Ectodermal cell (in vitro differentiated cells): ENCODE results near the gene HTRA3.

Source experiments
- H3K27ac ChIP-seq: 2 replicates; pipeline ENCODE4 v1.7.0; 2013; ENCODE audit warnings: mild to moderate bottlenecking, low read depth, low read length; ENCODE audit not compliant: insufficient read depth, poor library complexity, severe bottlenecking
- H3K27me3 ChIP-seq: 2 replicates; pipeline ENCODE4 v1.7.0; 2013; ENCODE audit warnings: mild to moderate bottlenecking, low read length; ENCODE audit not compliant: insufficient read depth, control insufficient read depth, poor library complexity, severe bottlenecking
- H3K36me3 ChIP-seq: one replicate; pipeline ENCODE4 v1.7.0; 2013; ENCODE audit warnings: low read length; ENCODE audit not compliant: control insufficient read depth, insufficient read depth
- H3K4me1 ChIP-seq: one replicate; pipeline ENCODE4 v1.7.0; 2013; ENCODE audit warnings: low read length; ENCODE audit not compliant: control insufficient read depth, insufficient read depth
- H3K4me3 ChIP-seq: 2 replicates; pipeline ENCODE4 v1.7.0; 2013; ENCODE audit warnings: low read depth, low read length, control low read depth; ENCODE audit not compliant: insufficient read depth
- H3K9me3 ChIP-seq: 2 replicates; pipeline ENCODE4 v1.7.0; 2013; ENCODE audit warnings: mild to moderate bottlenecking, low read length, moderate library complexity; ENCODE audit not compliant: control insufficient read depth
- WGBS, 2 experiments: methylation state at CpG; one replicate each; pipeline ENCODE4 v1.1.7; 2013; ENCODE audit warnings: missing lambda C conversion rate in 2 of 2; 5-methylcytosine and 5-hydroxymethylcytosine counted together

The HTRA3 gene

DNA sequence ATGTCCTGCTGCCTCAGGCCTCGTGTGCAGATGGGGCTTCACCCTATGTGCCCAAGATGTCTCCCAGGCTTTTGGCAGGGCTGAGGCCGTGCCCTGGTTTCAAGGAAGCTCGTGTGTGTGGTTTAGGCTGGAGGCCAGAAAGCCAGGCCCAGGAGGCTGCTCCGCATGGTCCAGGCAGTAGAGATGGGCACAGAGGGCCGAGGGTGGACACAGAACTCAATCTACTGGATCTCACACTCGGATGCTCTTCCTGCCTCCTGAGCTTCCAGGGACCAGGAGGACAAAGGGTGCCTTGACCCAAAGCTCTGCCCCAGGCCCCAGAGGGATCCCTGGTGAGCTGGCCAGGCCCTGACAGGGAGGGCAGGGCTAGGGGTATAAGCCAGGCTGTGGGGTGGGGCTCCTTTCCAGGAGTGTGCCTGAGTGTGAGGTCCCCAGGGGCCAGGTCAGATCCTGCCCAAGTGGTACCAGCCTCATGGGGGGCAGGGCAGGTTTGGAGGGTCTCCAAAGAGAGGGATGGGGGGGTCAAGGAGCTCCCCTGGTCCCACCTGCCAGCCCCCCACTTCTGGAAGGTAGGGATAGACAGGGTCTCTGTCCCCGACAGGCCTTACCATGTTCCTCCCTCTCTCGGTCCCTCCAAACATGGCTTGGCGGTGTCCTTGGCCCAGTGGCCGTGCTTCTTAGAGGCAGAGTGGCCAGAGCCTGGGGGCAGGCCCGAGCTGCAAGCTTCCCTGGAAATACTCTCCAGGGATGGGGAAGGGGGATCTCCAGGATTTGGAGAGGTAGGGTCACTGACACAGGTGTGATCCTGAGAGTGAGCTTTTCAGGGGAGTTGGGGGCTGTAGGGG is 23.8 kb downstream of the HTRA3 start:
- no peak overlapping the region for H3K27ac ChIP-seq
- H3K4me1 ChIP-seq = no peaks in the 10 kb centered on the region
- H3K4me3 ChIP-seq = no peak overlapping the region
- no peaks in the 10 kb centered on the region for H3K36me3 ChIP-seq
- H3K9me3 ChIP-seq = no peaks in the 10 kb centered on the region
- 90 to 92% methylated on average over 11 of the region's 11 CpGs for WGBS, 2 experiments
- no peaks in the 10 kb centered on the region for H3K27me3 ChIP-seq

DNA sequence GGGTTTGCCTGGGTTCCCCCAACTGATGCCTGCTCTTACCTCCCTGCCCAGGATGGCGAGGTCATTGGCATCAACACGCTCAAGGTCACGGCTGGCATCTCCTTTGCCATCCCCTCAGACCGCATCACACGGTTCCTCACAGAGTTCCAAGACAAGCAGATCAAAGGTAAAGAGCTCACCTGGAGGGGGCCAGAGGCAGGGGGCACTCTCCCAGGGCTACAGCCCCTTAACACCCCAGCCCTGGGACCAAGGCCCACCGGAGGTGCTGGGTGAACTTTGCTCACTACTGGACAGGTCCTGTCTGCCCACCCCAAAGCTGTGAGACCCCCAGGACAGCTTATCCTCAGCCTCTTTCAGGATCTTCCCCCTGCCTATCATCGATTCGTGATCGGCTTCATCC is 24.5 kb downstream of the HTRA3 start:
- Histone ChIP-seq H3K27me3 (no peaks in the 10 kb centered on the region), H3K27ac (no peak overlapping the region), H3K4me1 (no peaks in the 10 kb centered on the region), H3K9me3 (no peaks in the 10 kb centered on the region), H3K4me3 (no peak overlapping the region), H3K36me3 (no peaks in the 10 kb centered on the region)
- 92 to 94% methylated on average over 9 of the region's 9 CpGs for WGBS, 2 experiments

DNA sequence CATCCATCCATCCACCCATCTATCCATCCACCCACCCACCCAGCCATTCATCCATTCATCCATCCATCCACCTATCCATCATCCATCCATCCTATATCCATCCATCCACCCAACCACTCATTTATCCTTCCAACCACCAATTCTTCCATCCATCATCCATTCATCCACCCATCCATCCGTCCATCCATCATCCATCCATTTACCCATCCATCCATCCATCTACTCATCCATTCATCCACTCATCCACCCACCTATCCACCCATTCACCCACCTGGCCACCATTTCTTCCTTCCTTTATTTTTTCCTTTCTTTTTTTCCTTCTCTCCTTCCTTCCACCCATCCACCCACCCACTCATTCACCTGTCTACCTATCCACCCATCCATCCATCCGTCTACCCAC is 25.2 kb downstream of the HTRA3 start:
- H3K9me3 ChIP-seq = no peaks in the 10 kb centered on the region
- H3K27me3 ChIP-seq = no peaks in the 10 kb centered on the region
- no peak overlapping the region for H3K27ac ChIP-seq
- H3K4me1 ChIP-seq = no peaks in the 10 kb centered on the region
- 83 to 88% methylated on average over 2 of the region's 2 CpGs for WGBS, 2 experiments
- H3K4me3 ChIP-seq = no peak overlapping the region
- no peaks in the 10 kb centered on the region for H3K36me3 ChIP-seq

DNA sequence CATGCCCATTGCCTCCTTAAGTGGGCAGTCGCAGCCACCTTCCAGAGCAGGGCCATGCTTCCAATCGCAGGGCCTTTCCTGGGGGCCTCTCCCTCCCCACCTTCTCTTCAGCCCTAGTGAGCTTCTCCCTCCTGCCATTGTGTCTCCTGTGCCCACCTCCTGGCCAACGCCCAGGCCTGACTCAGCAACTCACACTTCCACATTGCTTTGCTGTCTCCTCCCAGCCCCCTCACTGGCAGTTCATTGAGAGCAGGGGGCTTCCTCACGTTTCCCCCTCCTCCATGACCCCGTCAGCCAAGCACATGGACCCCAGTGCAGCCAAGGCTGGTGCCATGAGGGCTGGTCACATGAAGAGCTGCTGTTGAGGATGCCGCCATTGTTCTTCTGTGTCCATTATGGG is 25.9 kb downstream of the HTRA3 start:
- WGBS, 2 experiments = 90% methylated on average over 6 of the region's 6 CpGs
- Histone ChIP-seq H3K9me3 (no peaks in the 10 kb centered on the region), H3K4me1 (no peaks in the 10 kb centered on the region), H3K36me3 (no peaks in the 10 kb centered on the region), H3K27ac (no peak overlapping the region), H3K4me3 (no peak overlapping the region), H3K27me3 (no peaks in the 10 kb centered on the region)

DNA sequence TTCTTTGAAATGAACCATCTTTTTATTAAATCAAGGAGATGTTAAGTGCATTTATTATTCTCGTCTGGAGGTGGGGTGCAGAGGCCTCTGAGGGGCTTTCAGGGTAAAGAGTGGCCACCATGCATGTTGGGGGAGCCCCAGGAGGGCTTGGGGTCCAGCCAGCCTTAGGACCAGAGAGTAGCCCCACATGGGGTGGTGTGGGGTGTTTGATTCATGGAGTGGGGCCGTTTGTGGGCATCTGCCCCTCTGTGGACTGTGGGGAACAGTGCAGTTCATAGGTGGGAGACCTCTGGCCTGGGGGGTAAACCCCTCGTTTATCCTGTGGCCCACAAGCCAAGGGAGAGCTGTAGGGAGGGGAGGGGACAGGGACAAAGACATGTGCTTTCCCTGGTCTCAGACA is 26.9 kb downstream of the HTRA3 start:
- 71 to 81% methylated on average over 3 of the region's 3 CpGs for WGBS, 2 experiments
- Histone ChIP-seq H3K4me1 (no peaks in the 10 kb centered on the region), H3K9me3 (no peaks in the 10 kb centered on the region), H3K4me3 (no peak overlapping the region), H3K36me3 (no peaks in the 10 kb centered on the region), H3K27ac (no peak overlapping the region), H3K27me3 (no peaks in the 10 kb centered on the region)

DNA sequence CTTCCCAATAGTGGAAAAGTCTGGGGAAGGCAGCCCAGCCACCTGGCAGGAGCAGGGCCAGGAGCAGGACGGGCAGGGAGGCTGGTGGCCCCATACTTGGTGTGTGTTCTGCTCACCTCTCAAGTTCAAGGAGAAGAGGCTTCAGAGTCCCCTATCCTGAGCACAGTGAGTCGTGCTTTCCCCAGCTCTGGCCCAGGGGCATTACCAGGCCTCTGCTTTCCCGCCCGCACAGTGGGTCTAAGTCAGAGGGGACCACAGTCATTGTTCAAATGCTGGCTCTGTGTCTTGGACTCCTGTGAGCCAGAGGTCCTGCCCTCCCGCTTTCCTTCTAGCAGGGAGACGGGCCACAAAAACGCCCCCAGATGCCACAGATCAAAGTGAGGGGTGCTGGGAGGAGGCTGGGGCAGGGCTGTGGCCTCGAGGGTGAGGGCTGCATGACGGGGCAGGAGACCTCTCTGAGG is 27.6 kb downstream of the HTRA3 start:
- Histone ChIP-seq H3K4me3 (no peak overlapping the region), H3K36me3 (no peaks in the 10 kb centered on the region), H3K9me3 (no peaks in the 10 kb centered on the region), H3K4me1 (no peaks in the 10 kb centered on the region), H3K27ac (no peak overlapping the region), H3K27me3 (no peaks in the 10 kb centered on the region)
- 89% methylated on average over 9 of the region's 9 CpGs for WGBS, 2 experiments

DNA sequence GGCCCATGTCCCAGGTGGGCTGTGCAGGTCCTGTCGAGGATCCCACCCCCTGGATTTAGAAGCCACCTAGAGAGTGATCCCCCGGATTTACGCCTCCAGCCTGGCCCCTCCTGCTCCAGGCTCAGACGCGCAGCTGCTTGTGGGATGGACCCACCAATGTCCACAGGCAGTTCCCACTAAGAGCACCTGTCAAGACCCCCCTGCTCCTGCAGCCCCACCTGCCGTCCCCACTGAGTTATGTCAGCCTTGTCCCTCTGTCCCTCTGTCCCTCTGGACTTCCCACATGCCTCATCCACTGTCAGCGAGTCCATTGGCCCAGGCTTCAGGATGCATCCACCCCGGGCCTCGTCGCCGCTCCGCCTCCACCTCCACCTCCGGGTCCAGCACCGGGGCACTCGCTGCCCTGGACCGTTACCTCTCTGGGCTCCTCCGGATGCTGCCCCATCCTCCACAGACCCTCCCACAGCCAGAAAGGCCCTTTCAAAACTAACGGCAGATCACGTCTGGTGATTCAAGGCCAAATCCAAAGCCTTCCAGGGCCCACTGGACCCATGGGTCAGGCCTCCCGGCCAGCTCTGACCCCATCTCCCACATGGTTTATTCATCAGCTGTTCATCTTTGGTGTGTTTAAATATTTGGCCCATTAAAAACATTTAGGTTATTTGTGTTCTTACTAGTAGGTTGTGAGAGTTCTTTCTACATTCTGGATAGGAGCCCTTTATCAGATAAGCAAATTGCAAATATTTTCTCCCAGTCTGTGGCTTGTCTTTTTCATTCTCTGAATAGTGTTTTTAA is 28.3 kb downstream of the HTRA3 start:
- WGBS, 2 experiments = 89 to 90% methylated on average over 20 of the region's 20 CpGs
- no peaks in the 10 kb centered on the region for H3K36me3 ChIP-seq
- H3K27ac ChIP-seq = no peak overlapping the region
- no peaks in the 10 kb centered on the region for H3K27me3 ChIP-seq
- H3K4me1 ChIP-seq = no peaks in the 10 kb centered on the region
- H3K4me3 ChIP-seq = no peak overlapping the region
- H3K9me3 ChIP-seq = no peaks in the 10 kb centered on the region

DNA sequence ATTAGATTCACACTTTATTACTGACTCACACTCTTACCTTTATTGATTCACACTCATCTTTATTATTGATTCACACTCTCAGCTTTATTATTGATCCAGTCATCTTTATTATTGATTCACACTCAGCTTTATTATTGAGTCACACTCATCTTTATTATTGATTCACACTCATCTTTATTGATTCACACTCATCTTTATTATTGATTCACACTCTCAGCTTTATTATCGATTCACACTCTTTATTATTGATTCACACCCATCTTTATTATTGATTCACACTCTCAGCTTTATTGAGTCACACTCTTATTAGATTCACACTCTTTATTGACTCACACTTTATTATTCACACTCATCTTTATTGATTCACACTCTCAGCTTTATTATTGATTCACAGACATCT is 31.3 kb downstream of the HTRA3 start:
- no peaks in the 10 kb centered on the region for H3K36me3 ChIP-seq
- WGBS, 2 experiments = 90 to 93% methylated on average over 1 of the region's 1 CpG

DNA sequence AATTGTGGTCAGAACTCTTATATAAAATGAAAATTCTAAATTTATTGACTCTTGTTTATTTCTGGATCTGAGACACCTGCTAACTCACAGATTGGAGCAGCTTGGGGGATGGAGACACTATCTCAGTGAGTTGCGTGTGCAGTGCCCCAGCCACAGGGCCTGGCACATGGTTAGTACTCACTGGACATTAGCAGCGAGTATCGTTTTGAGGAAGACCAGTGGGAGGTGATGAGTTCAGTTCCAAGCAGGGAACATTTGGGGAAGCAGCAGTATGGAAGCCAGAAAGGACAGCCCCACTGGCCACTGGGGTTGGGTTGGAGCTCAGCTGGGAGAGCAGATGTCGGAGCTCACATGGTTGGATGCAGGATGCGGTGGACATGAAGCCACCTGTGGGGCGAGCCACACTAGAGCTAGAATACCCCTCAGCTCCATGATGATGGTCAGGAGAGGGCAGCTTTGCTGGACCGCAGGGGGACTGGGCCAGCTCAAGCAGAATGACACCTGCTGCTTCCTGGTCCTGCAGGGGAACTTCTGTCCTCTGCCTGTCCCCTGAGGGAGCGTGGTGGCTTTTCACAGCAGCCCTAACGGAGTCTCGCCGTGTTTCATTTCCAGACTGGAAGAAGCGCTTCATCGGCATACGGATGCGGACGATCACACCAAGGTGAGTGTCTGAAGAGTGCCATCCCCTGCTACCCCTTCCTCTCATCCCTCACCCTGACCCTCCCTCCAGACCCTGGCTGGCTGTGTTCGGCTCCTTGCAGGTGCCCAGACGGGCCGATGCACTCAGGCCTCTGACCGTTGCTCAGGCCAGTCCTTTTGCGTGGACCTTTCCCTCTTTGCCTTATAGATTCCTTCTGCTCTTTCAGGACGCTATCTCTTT is 32.5 kb downstream of the HTRA3 start:
- 94 to 96% methylated on average over 22 of the region's 22 CpGs for WGBS, 2 experiments
- Histone ChIP-seq H3K4me3 (no peak overlapping the region), H3K27me3 (no peaks in the 10 kb centered on the region), H3K4me1 (peaks cover 16% of the 10 kb centered on the region), H3K36me3 (no peaks in the 10 kb centered on the region), H3K27ac (no peak overlapping the region), H3K9me3 (no peaks in the 10 kb centered on the region)

More for the DNA sequence above, 31.3 kb downstream of the HTRA3 start:
- H3K27me3 ChIP-seq = no peaks in the 10 kb centered on the region
- H3K27ac ChIP-seq = no peak overlapping the region
- no peaks in the 10 kb centered on the region for H3K9me3 ChIP-seq
- H3K4me1 ChIP-seq = peaks cover 8% of the 10 kb centered on the region
- H3K4me3 ChIP-seq = no peak overlapping the region
